HT1080 (cell line): ENCODE results near the gene CHCT1. TPM values are rescaled to one million over a fixed set of nuclear protein-coding genes. Genes with fewer than 3 reads are reported as not detected.

Experiments
- DNase-seq: peaks from one replicate; pipeline ENCODE4 v3.0.0-alpha.2; 2015; ENCODE audit warnings: low read depth
- total RNA-seq: library from RNA; depleted of rRNA; stranded (reverse); fragments of >200 nt; shearing (Covaris generic); gene quantifications from 2 replicates; pipeline ENCODE4 v1.2.3, GENCODE V29; 2014; rRNA removed

Gene CHCT1
- total RNA-seq, 1 experiment from 2014 or later, result not detected

GRCh38 chr17:60439501-60439900 is 17.2 kb downstream of the CHCT1 start:
- peak; percentile 10 for DNase-seq

- peak; percentile 41 for DNase-seq
Observed at GRCh38 chr17:60442271-60443173, 20.2 kb downstream of the CHCT1 start.

GRCh38 chr17:60443713-60444112 is 21.4 kb downstream of the CHCT1 start:
- DNase-seq, result no peak

GRCh38 chr17:60445144-60445543 is 22.9 kb downstream of the CHCT1 start:
- DNase-seq, result no peak

GRCh38 chr17:60447375-60447774 is 25.1 kb downstream of the CHCT1 start:
- no peak for DNase-seq

GRCh38 chr17:60451071-60451470 is 28.8 kb downstream of the CHCT1 start:
- DNase-seq, result no peak

GRCh38 chr17:60451965-60452364 is 29.7 kb downstream of the CHCT1 start:
- DNase-seq, result no peak

GRCh38 chr17:60455378-60455777 is 33.1 kb downstream of the CHCT1 start:
- no peak for DNase-seq

GRCh38 chr17:60457148-60457547 is 34.9 kb downstream of the CHCT1 start:
- no peak for DNase-seq

- no peak for DNase-seq
Observed at GRCh38 chr17:60461584-60461983, 39.3 kb downstream of the CHCT1 start.

- DNase-seq, result no peak
Observed at GRCh38 chr17:60463157-60463835, 41.0 kb downstream of the CHCT1 start.

- no peak for DNase-seq
Observed at GRCh38 chr17:60464343-60464742, 42.1 kb downstream of the CHCT1 start.

GRCh38 chr17:60468371-60468770 is 46.1 kb downstream of the CHCT1 start:
- DNase-seq, result no peak

- no peak for DNase-seq
Observed at GRCh38 chr17:60471451-60471850, 49.2 kb downstream of the CHCT1 start.

GRCh38 chr17:60472449-60472848 is 50.2 kb downstream of the CHCT1 start:
- no peak for DNase-seq

GRCh38 chr17:60473788-60474187 is 51.5 kb downstream of the CHCT1 start:
- no peak for DNase-seq

Other genes starting within 250 kb of the CHCT1 start
- gene USP32, start 30.4 kb upstream of the CHCT1 start, total RNA-seq, result 31.7 and 34.4 TPM in 2 replicates
- 15.5 and 15.7 TPM in 2 replicates for gene APPBP2, start 103.8 kb downstream of the CHCT1 start, total RNA-seq
- gene PPM1D, start 177.7 kb downstream of the CHCT1 start, total RNA-seq, result 10.8 and 12.0 TPM in 2 replicates